ENCODE measurements around the gene AHSP.

GRCh38 chr16:31491778-31492418 is 35.8 kb upstream of the AHSP start:
- no peak for TF ChIP-seq CTCF (IDR thresholded peaks at IDR 0.05; ENCODE audit: low read depth, low read length, missing input control)
- TF ChIP-seq JUND (IDR thresholded peaks at IDR 0.05) = no peak
- TF ChIP-seq MAX (IDR thresholded peaks at IDR 0.05) = no peak
- no peak for TF ChIP-seq REST (IDR thresholded peaks at IDR 0.05)
- no peak for TF ChIP-seq EGR1 (IDR thresholded peaks at IDR 0.05; ENCODE audit: low read depth in 2 of 2)
- no peak for TF ChIP-seq TAF1 (conservative IDR thresholded peaks at IDR 0.05)
- no peak for TF ChIP-seq RAD21 (IDR thresholded peaks at IDR 0.05)
- TF ChIP-seq ATF3 (IDR thresholded peaks at IDR 0.05) = no peak
- TF ChIP-seq GABPA (IDR thresholded peaks at IDR 0.05 in 1 of 2, conservative IDR thresholded peaks at IDR 0.05 in 1 of 2) = no peak
- TF ChIP-seq SP1 (IDR thresholded peaks at IDR 0.05) = no peak
- TF ChIP-seq FOXA1 (IDR thresholded peaks at IDR 0.05) = no peak
- no peak for TF ChIP-seq ZBTB33 (IDR thresholded peaks at IDR 0.05)
